T-cell (primary cell): Measurements from ENCODE around the gene INKA1. TPM values are rescaled to one million over a fixed set of nuclear protein-coding genes. Genes with fewer than 3 reads are reported as not detected.

ENCODE experiments used
- ATAC-seq, 4 experiments: fragments of 200-7000 bp in 3 of 4; fragments of 150-1000 bp in 1 of 4; cut with Tn5 transposase; replicated peaks in 1 of 4; 1 replicate in 3 of 4; 2 replicates in 1 of 4; pipeline ENCODE4 v1.10.0; 2021; ENCODE audit warnings: moderate library complexity in 3 of 4, mild to moderate bottlenecking in 2 of 4, moderate number of reproducible peaks in 1 of 4
- CTCF ChIA-PET, 2 donors: fragments of 300-600 bp; sonication (Branson Sonifier 250); formaldehyde crosslinking; loops; one replicate each; lab custom pipeline; 2022; ENCODE audit warnings: antibody characterized with exemption in 2 of 2; lab: Charles Lee
- POLR2A ChIA-PET, 2 donors: fragments of 300-600 bp; sonication (Branson Sonifier 250); formaldehyde crosslinking; loops; one replicate each; lab custom pipeline; 2022; ENCODE audit warnings: antibody characterized with exemption in 2 of 2; lab: Charles Lee
- DNase-seq, 35 experiments: peaks; one replicate each; pipeline versions ENCODE4 v3.0.0 to v3.0.0-alpha.2; 2013 to 2023
- H3K27ac ChIP-seq: one replicate; pipeline ENCODE4 v1.5.1; 2013; ENCODE audit warnings: low read length
- H3K27me3 ChIP-seq, 2 experiments: replicated peaks in 1 of 2; 1 replicate in 1 of 2; 2 replicates in 1 of 2; pipeline versions ENCODE4 v1.6.1 to v1.7.0; 2013; ENCODE audit warnings: low read length in 1 of 2, mixed read lengths in 1 of 2; ENCODE audit not compliant: control insufficient read depth in 2 of 2, insufficient read depth in 2 of 2; ENCODE audit errors: extremely low read depth in 1 of 2
- H3K36me3 ChIP-seq, 2 donors: 1 replicate in 1 of 2; 2 replicates in 1 of 2; pipeline versions ENCODE4 v1.6.1 to v1.7.0; 2013; ENCODE audit warnings: low read length in 1 of 2; ENCODE audit not compliant: control insufficient read depth in 2 of 2, insufficient read depth in 1 of 2; ENCODE audit errors: extremely low read depth in 1 of 2
- H3K4me1 ChIP-seq, 2 experiments: 1 replicate in 1 of 2; 2 replicates in 1 of 2; pipeline versions ENCODE4 v1.6.1 to v1.7.0; 2013; ENCODE audit warnings: low read length in 2 of 2, mixed read lengths in 1 of 2; ENCODE audit not compliant: insufficient read depth in 2 of 2, control insufficient read depth in 1 of 2; ENCODE audit errors: extremely low read depth in 1 of 2
- H3K4me3 ChIP-seq, 2 donors: 1 replicate in 1 of 2; 2 replicates in 1 of 2; pipeline versions ENCODE4 v1.5.1 to v1.7.0; 2013; ENCODE audit warnings: mild to moderate bottlenecking in 2 of 2, low read length in 1 of 2, moderate library complexity in 1 of 2; ENCODE audit not compliant: control insufficient read depth in 1 of 2; ENCODE audit errors: extremely low read depth in 1 of 2
- H3K9me3 ChIP-seq: 2 replicates; pipeline ENCODE4 v1.7.0; 2013
- H3K27ac Mint-ChIP-seq, 2 donors: one replicate each; pipeline ENCODE4 v1.8.0; 2020 to 2021; ENCODE audit warnings: mild to moderate bottlenecking in 2 of 2, mixed read lengths in 2 of 2
- H3K27me3 Mint-ChIP-seq, 2 donors: one replicate each; pipeline ENCODE4 v1.8.0; 2021 to 2022; ENCODE audit warnings: mixed read lengths in 2 of 2
- H3K36me3 Mint-ChIP-seq: one replicate; pipeline ENCODE4 v1.8.0; 2021; ENCODE audit warnings: mixed read lengths
- H3K4me1 Mint-ChIP-seq, 3 donors: one replicate each; pipeline ENCODE4 v1.8.0; 2020 to 2022; ENCODE audit warnings: mixed read lengths in 3 of 3, mild to moderate bottlenecking in 1 of 3
- H3K4me3 Mint-ChIP-seq, 3 donors: one replicate each; pipeline ENCODE4 v1.8.0; 2020 to 2022; ENCODE audit warnings: mild to moderate bottlenecking in 3 of 3, mixed read lengths in 3 of 3, moderate library complexity in 3 of 3
- H3K9me3 Mint-ChIP-seq, 3 donors: one replicate each; pipeline ENCODE4 v1.8.0; 2020 to 2022; ENCODE audit warnings: mixed read lengths in 3 of 3
- WGBS: methylation state at CpG from one replicate; pipeline ENCODE4 v1.1.5; 2013; ENCODE audit warnings: missing lambda C conversion rate; ENCODE audit not compliant: insufficient coverage; 5-methylcytosine and 5-hydroxymethylcytosine counted together
- total RNA-seq, 35 experiments: library from RNA in 6 of 35; stranded (reverse) in 6 of 35; fragments of 120-200 nt in 1 of 35; gene quantifications; one replicate each; pipeline versions ENCODE4 v1.2.1 to v1.2.4 and lab custom pipeline; 2013 to 2026

Gene INKA1
- total RNA-seq: 1 to 10 TPM in 4 of 5 donors, under 1 TPM in 1; 0.73 to 2.7 (median 1.8) TPM
- total RNA-seq (2013): 0.74 TPM
- 0.06 to 2.1 (median 0.71) reads per million in 29 experiments for total RNA-seq (lab: John Stamatoyannopoulos, UW)

DNA sequence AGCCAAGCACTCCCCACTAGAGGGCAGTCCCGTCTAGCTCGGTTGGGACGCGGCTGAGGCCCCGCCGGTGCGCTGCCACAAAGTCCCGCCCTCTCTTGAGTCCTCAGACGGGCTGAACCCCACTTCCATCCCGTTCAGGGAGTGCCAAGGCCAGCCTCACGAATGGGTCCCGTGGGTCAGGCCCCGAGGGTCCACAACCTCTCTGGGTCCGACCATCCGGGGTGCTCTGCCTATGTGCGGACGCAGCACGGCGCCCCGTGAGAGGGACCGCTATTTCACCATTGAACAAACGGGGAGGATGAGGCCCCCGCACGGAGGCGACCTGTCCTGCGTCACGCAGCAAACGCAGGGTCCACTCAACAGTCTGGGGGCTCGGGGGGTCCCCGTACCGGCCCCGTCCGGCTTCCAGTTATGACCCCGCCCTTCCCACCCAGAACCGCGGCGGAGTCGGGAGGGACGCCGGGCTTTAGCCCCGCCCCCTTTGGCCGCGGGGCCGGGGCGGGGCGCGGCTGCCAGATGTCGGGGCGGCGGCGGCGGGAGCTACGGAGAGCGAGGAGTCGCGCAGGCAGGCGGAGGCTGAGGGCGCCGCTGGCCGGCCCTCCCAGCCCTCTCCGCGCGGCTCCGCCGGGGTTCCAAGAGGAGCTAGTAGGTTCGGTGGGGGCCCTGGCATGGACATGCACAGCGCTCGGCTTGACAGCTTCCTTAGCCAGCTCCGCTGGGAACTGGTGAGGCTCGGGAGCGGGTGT, at the start of gene INKA1:
INKA1 (plus strand) TSS at position 543 of the 746 bp plus-strand sequence; CDS start at position 675, 132 bp downstream.
- DNase-seq (peak; percentile 73 to 94 (median 85)), ATAC-seq (peak; percentile 83 to 85 (median 84))
- POLR2A ChIA-PET: interaction anchor here (0.6 to 1.6 kb wide), 6 partner anchors 10 to 37 kb away, joined by 3 to 14 read pairs (median 5); partner anchors contain the start of gene IP6K1 (in 1 of the 2)
- Mint-ChIP-seq H3K4me3 (peak within 1 kb of the TSS; percentile 86 to 89 (median 87)), H3K36me3 (no peaks in the 10 kb centered on the region), H3K4me1 (peaks cover 40 to 44% (median 44%) of the 10 kb centered on the region in 3 donors), H3K9me3 (no peaks in the 10 kb centered on the region), H3K27me3 (peaks cover 0 to 8% of the 10 kb centered on the region in 2 donors), H3K27ac (peak within 1 kb of the TSS; percentile 85 to 93)
- no peaks in the 10 kb centered on the region for H3K9me3 ChIP-seq
- WGBS: 0% methylated on average over 71 of the region's 71 CpGs
- H3K27me3 ChIP-seq: peaks cover 0 to 8% of the 10 kb centered on the region in 2 experiments
- H3K4me3 ChIP-seq: peak within 1 kb of the TSS; percentile 79 to 98
- H3K4me1 ChIP-seq: peaks cover 25 to 54% of the 10 kb centered on the region in 2 experiments
- peak within 1 kb of the TSS; percentile 84 for H3K27ac ChIP-seq
- CTCF ChIA-PET: interaction anchor here (0.6 to 3.5 kb wide), 11 partner anchors 11 to 554 kb away, joined by 3 to 56 read pairs (median 4); partner anchors contain the start of genes MON1A (in 1 of the 2) and UBA7 (in 1 of the 2)
- peaks cover 0 to 6% of the 10 kb centered on the region in 2 donors for H3K36me3 ChIP-seq

DNA sequence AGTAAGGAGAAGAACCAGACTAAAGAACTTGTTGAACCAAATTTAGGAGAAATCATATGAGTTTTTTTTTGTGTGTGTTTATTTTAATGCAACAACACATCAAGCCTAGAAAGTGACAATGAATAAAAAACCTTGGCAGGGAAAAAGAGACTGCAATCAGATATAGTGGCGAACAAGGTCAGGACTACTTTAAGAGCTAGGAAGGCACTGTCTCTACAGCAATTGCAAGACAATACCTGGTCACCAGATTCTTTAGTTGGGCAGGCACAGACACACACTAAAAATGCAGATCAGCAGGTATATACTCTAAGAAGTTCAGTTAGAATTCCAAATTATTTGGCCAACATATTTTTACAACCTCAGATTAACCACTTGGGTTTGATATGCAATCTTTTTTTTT, 48.5 kb upstream of the INKA1 start:
- H3K9me3 ChIP-seq: no peaks in the 10 kb centered on the region
- DNase-seq (no peak), ATAC-seq (no peak)
- no peaks in the 10 kb centered on the region for H3K27me3 ChIP-seq
- peak overlapping the region in 1 of 2 donors; percentile 45 for H3K27ac Mint-ChIP-seq
- H3K4me3 Mint-ChIP-seq: no peak overlapping the region
- H3K4me3 ChIP-seq: no peak overlapping the region
- CTCF ChIA-PET: interaction anchor here in 1 of 2 donors (0.7 kb wide), 1 partner anchor 211 kb away, joined by 3 read pairs; no protein-coding TSS in a partner anchor
- no peaks in the 10 kb centered on the region for H3K9me3 Mint-ChIP-seq
- no peak overlapping the region for H3K27ac ChIP-seq
- H3K4me1 ChIP-seq: no peaks in the 10 kb centered on the region
- H3K4me1 Mint-ChIP-seq: peaks cover 44 to 52% (median 45%) of the 10 kb centered on the region in 3 donors
- POLR2A ChIA-PET: no interaction called here
- no CpG with 5 or more reads among the region's 1 CpG for WGBS
- no peaks in the 10 kb centered on the region for H3K27me3 Mint-ChIP-seq
- peaks cover 0 to 8% of the 10 kb centered on the region in 2 donors for H3K36me3 ChIP-seq
- H3K36me3 Mint-ChIP-seq: peaks cover 10% of the 10 kb centered on the region

DNA sequence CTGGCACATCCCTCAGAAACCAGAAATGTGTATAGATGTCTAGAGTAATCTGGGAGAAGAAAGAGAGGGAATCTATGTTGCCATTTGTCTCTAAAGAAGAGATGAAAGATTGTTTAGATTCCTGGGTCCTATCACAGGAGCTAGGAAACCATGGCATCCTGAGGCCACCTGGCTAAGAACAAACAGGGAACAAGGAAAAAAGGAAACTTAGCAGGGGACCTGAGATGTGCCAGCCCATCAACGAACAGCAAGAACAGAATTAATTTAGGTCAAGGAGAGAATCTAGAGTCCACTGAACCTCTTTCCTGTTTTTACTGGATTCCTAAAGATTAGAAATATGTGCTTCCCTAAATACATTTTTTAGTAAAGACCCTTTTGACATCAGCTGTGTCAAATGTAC, 47.0 kb upstream of the INKA1 start:
- Mint-ChIP-seq H3K9me3 (no peaks in the 10 kb centered on the region), H3K27me3 (no peaks in the 10 kb centered on the region), H3K27ac (no peak overlapping the region), H3K4me3 (no peak overlapping the region), H3K36me3 (peaks cover 7% of the 10 kb centered on the region), H3K4me1 (peaks cover 43 to 52% (median 47%) of the 10 kb centered on the region in 3 donors)
- ATAC-seq: no peak
- no peaks in the 10 kb centered on the region for H3K9me3 ChIP-seq
- H3K27ac ChIP-seq: no peak overlapping the region
- H3K36me3 ChIP-seq: peaks cover 0 to 2% of the 10 kb centered on the region in 2 donors
- no peak for DNase-seq
- CTCF ChIA-PET: no interaction called here
- H3K4me3 ChIP-seq: no peak overlapping the region
- no peaks in the 10 kb centered on the region for H3K4me1 ChIP-seq
- POLR2A ChIA-PET: no interaction called here
- no CpG with 5 or more reads among the region's 1 CpG for WGBS
- no peaks in the 10 kb centered on the region for H3K27me3 ChIP-seq

DNA sequence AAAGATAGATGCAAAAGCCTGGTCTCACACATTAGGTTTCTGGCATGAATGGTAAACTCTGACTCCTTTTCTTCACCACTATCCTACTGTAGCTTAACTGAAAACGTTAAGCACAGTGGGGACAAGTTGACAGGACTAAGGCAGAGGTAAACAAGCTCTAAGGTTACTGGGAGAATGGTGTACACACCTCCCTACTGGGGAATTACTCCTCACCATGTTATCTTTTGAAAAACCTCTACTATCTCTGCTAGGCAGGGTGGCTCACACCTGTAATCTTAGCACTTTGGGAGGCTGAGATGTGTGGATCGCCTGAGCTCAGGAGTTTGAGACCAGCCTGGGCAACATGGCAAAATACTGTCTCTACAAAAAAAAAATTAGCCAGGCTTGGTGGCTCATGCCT, 45.9 kb upstream of the INKA1 start:
- Mint-ChIP-seq H3K27ac (no peak overlapping the region), H3K27me3 (no peaks in the 10 kb centered on the region), H3K4me3 (no peak overlapping the region), H3K9me3 (no peaks in the 10 kb centered on the region), H3K36me3 (peaks cover 7% of the 10 kb centered on the region), H3K4me1 (peaks cover 43 to 52% (median 47%) of the 10 kb centered on the region in 3 donors)
- 100% methylated on average over 1 of the region's 2 CpGs for WGBS
- ChIA-PET CTCF (interaction anchor here in 1 of 2 donors (1.3 to 1.7 kb wide), 2 partner anchors 8 to 82 kb away, joined by 3 to 4 read pairs; no protein-coding TSS in a partner anchor), POLR2A (no interaction called here)
- ATAC-seq (no peak), DNase-seq (no peak)
- Histone ChIP-seq H3K9me3 (no peaks in the 10 kb centered on the region), H3K36me3 (peaks cover 0 to 2% of the 10 kb centered on the region in 2 donors), H3K4me1 (no peaks in the 10 kb centered on the region), H3K27me3 (no peaks in the 10 kb centered on the region), H3K27ac (no peak overlapping the region), H3K4me3 (no peak overlapping the region)

DNA sequence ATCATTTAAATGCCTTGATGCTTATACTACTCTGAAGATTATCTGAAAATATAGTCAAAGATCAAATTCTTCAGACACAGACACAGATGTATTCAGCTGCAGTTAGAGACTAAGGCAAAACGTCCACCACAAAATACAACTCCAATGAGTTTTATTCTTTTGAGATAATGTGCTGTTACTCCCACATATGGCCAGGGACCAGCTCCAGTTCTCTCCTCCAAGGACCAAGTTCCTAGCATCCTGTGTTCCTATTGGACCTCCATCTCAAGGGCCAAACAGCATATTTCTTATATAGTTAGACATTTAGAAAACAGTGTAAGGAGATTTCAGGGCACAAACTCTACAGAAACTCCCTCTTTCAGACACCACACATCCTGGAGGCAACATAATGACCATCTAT, 43.8 kb upstream of the INKA1 start:
- Mint-ChIP-seq H3K36me3 (peaks cover 6% of the 10 kb centered on the region), H3K4me1 (peaks cover 35 to 37% (median 37%) of the 10 kb centered on the region in 3 donors), H3K4me3 (no peak overlapping the region), H3K9me3 (no peaks in the 10 kb centered on the region), H3K27ac (no peak overlapping the region), H3K27me3 (no peaks in the 10 kb centered on the region)
- ChIA-PET CTCF (interaction anchor here in 1 of 2 donors (0.6 kb wide), 1 partner anchor 714 kb away, joined by 3 read pairs; no protein-coding TSS in a partner anchor), POLR2A (no interaction called here)
- ATAC-seq (no peak), DNase-seq (no peak)
- H3K36me3 ChIP-seq: peaks cover 0 to 2% of the 10 kb centered on the region in 2 donors
- H3K4me1 ChIP-seq: no peaks in the 10 kb centered on the region
- no CpG with 5 or more reads among the region's 1 CpG for WGBS
- no peaks in the 10 kb centered on the region for H3K9me3 ChIP-seq
- no peaks in the 10 kb centered on the region for H3K27me3 ChIP-seq
- no peak overlapping the region for H3K4me3 ChIP-seq
- H3K27ac ChIP-seq: no peak overlapping the region

DNA sequence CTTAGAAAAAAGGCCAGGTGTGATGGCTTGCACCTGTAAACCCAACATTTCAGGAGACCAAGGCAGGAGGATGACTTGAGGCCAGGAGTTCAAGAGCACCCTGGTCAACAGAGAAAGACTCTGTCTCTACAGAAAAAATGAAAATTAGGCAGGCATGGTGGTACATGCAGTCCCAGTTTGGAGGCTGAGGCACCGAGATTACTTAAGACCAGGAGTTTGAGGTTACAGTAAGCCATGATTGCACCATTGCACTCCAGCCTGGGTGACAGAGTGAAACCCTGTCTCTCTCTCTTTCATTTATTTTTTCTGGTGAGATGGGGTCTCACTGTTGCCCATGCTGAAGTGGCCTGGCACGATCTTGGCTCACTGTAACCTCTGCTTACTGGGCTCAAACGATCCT, 41.4 kb upstream of the INKA1 start:
- CTCF ChIA-PET: no interaction called here
- Mint-ChIP-seq H3K36me3 (peaks cover 14% of the 10 kb centered on the region), H3K4me3 (no peak overlapping the region), H3K27me3 (no peaks in the 10 kb centered on the region), H3K9me3 (no peaks in the 10 kb centered on the region), H3K27ac (no peak overlapping the region), H3K4me1 (peaks cover 22 to 32% (median 26%) of the 10 kb centered on the region in 3 donors)
- H3K4me1 ChIP-seq: no peaks in the 10 kb centered on the region
- H3K27me3 ChIP-seq: no peaks in the 10 kb centered on the region
- H3K36me3 ChIP-seq: peaks cover 4 to 7% of the 10 kb centered on the region in 2 donors
- ATAC-seq: no peak
- no peak for DNase-seq
- no peak overlapping the region for H3K4me3 ChIP-seq
- no peak overlapping the region for H3K27ac ChIP-seq
- no CpG with 5 or more reads among the region's 3 CpGs for whole genome bisulfite sequencing
- POLR2A ChIA-PET: no interaction called here
- H3K9me3 ChIP-seq: no peaks in the 10 kb centered on the region
